HFF-Myc (cell line): Measurements from ENCODE around the gene C3orf18.

Source experiments
- DNase-seq: peaks from one replicate; pipeline ENCODE4 v3.0.0-alpha.2; 2011; ENCODE audit warnings: low read depth; ENCODE audit errors: extremely low read depth
- H3K4me3 ChIP-seq: replicated peaks from 2 replicates; pipeline ENCODE4 v1.5.1; 2011; ENCODE audit warnings: low read depth, mild to moderate bottlenecking, control low read depth, low read length
- CTCF ChIP-seq: IDR thresholded peaks from 2 replicates; pipeline ENCODE4 v1.5.1; 2012; ENCODE audit warnings: mild to moderate bottlenecking, low read depth, low read length, control low read depth; ENCODE audit errors: missing control alignments

C3orf18 gene

GRCh38 chr3:50559702-50560101 lies 7.8 kb downstream of the C3orf18 start:
- TF ChIP-seq CTCF, result no peak
- no peak overlapping the region for H3K4me3 ChIP-seq
- DNase-seq, result no peak

GRCh38 chr3:50557915-50558314 lies 9.6 kb downstream of the C3orf18 start:
- DNase-seq, result no peak
- no peak for TF ChIP-seq CTCF
- no peak overlapping the region for H3K4me3 ChIP-seq

- TF ChIP-seq CTCF, result no peak
- no peak for DNase-seq
- no peak overlapping the region for H3K4me3 ChIP-seq
Observed at GRCh38 chr3:50557106-50557505, 10.4 kb downstream of the C3orf18 start.

GRCh38 chr3:50554553-50554952 lies 13.0 kb downstream of the C3orf18 start:
- H3K4me3 ChIP-seq, result no peak overlapping the region

GRCh38 chr3:50552598-50552997 lies 14.9 kb downstream of the C3orf18 start:
- H3K4me3 ChIP-seq, result no peak overlapping the region
- TF ChIP-seq CTCF, result no peak
- DNase-seq, result no peak

More at GRCh38 chr3:50554553-50554952, 13.0 kb downstream of the C3orf18 start:
- DNase-seq, result no peak
- TF ChIP-seq CTCF, result no peak

GRCh38 chr3:50551681-50552435 lies 15.7 kb downstream of the C3orf18 start:
- DNase-seq, result no peak
- no peak overlapping the region for H3K4me3 ChIP-seq
- no peak for TF ChIP-seq CTCF
